Measurements from ENCODE around the gene ARMC7. TPM values are rescaled to one million over a fixed set of nuclear protein-coding genes. Genes with fewer than 3 reads are reported as not detected.

The ARMC7 gene
- total RNA-seq, 3 donors from 2014 or later: 3.4 to 6.7 (median 5.6) TPM

GRCh38 chr17:75115555-75115954 lies 5.8 kb downstream of the ARMC7 start:
- H3K36me3 ChIP-seq: no peaks in the 10 kb centered on the region
- no peaks in the 10 kb centered on the region for H3K4me1 ChIP-seq
- TF ChIP-seq CTCF (IDR thresholded peaks at IDR 0.05) (no peak), POLR2AphosphoS5 (IDR thresholded peaks at IDR 0.05) (no peak)
- no peak overlapping the region for H3K4me3 ChIP-seq
- no peaks in the 10 kb centered on the region for H3K9me3 ChIP-seq
- H3K27me3 ChIP-seq: no peaks in the 10 kb centered on the region
- intact Hi-C loops (cut with DNase I; ENCODE audit: low total_unique reads): loop anchor here (10.0 kb wide), 1 partner anchor 79 kb away; no protein-coding TSS in a partner anchor
- no peak for DNase-seq (ENCODE audit: low spot score in 2 of 2)
- no peak overlapping the region for H3K27ac ChIP-seq

DNA sequence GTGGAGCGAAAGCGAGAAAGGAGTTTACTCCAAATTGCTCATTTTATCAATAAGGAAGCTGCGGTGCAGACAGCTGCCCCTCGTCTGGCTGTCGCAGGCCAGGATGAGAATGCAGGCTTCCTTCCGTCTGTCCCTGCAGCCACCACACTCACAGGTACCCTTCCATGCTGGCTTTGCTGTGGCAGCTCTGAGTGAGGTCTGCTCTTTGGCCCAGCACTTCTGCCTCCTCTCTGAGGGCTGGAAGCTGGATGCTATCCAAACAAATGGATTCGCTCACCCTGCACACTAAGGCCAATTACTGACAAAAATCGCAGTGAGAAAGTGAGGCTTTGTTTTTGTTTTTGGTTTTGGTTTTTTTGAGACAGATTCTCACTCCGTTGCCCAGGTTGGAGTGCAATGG lies 7.0 kb downstream of the ARMC7 start:
- Histone ChIP-seq H3K27ac (no peak overlapping the region), H3K9me3 (no peaks in the 10 kb centered on the region), H3K4me3 (no peak overlapping the region), H3K4me1 (no peaks in the 10 kb centered on the region), H3K27me3 (no peaks in the 10 kb centered on the region), H3K36me3 (no peaks in the 10 kb centered on the region)
- DNase-seq (ENCODE audit: low spot score in 2 of 2): no peak
- TF ChIP-seq CTCF (IDR thresholded peaks at IDR 0.05) (no peak), POLR2AphosphoS5 (IDR thresholded peaks at IDR 0.05) (no peak), POLR2A (IDR thresholded peaks at IDR 0.05) (no peak)
- intact Hi-C loops (cut with DNase I; ENCODE audit: low total_unique reads): loop anchor here (10.0 kb wide), 1 partner anchor 78 kb away; no protein-coding TSS in a partner anchor

GRCh38 chr17:75118307-75118706 lies 8.5 kb downstream of the ARMC7 start:
- Histone ChIP-seq H3K9me3 (no peaks in the 10 kb centered on the region), H3K4me1 (no peaks in the 10 kb centered on the region), H3K27me3 (no peaks in the 10 kb centered on the region), H3K27ac (no peak overlapping the region), H3K4me3 (no peak overlapping the region), H3K36me3 (no peaks in the 10 kb centered on the region)
- TF ChIP-seq POLR2A (IDR thresholded peaks at IDR 0.05) (no peak), POLR2AphosphoS5 (IDR thresholded peaks at IDR 0.05) (no peak), CTCF (IDR thresholded peaks at IDR 0.05) (no peak)
- no peak for DNase-seq (ENCODE audit: low spot score in 2 of 2)
- intact Hi-C loops (cut with DNase I; ENCODE audit: low total_unique reads): loop anchor here (10.0 kb wide), 1 partner anchor 76 kb away; no protein-coding TSS in a partner anchor

GRCh38 chr17:75124041-75124818 lies 14.5 kb downstream of the ARMC7 start:
- no peaks in the 10 kb centered on the region for H3K36me3 ChIP-seq
- no peak for DNase-seq (ENCODE audit: low spot score in 2 of 2)
- H3K27me3 ChIP-seq: no peaks in the 10 kb centered on the region
- TF ChIP-seq POLR2A (IDR thresholded peaks at IDR 0.05): no peak
- TF ChIP-seq POLR2AphosphoS5 (IDR thresholded peaks at IDR 0.05): no peak
- TF ChIP-seq CTCF (IDR thresholded peaks at IDR 0.05): no peak
- H3K4me1 ChIP-seq: no peaks in the 10 kb centered on the region
- H3K27ac ChIP-seq: peak overlapping the region in 1 of 2 donors; percentile 43
- intact Hi-C loops (cut with DNase I; ENCODE audit: low total_unique reads): no loop called here
- no peaks in the 10 kb centered on the region for H3K9me3 ChIP-seq
- no peak overlapping the region for H3K4me3 ChIP-seq

GRCh38 chr17:75124819-75125162 lies 15.0 kb downstream of the ARMC7 start:
- H3K27me3 ChIP-seq: no peaks in the 10 kb centered on the region
- no peaks in the 10 kb centered on the region for H3K36me3 ChIP-seq
- no peaks in the 10 kb centered on the region for H3K9me3 ChIP-seq
- intact Hi-C loops (cut with DNase I; ENCODE audit: low total_unique reads): no loop called here
- no peak for DNase-seq (ENCODE audit: low spot score in 2 of 2)
- no peaks in the 10 kb centered on the region for H3K4me1 ChIP-seq
- no peak overlapping the region for H3K4me3 ChIP-seq
- peak overlapping the region in 1 of 2 donors; percentile 43 for H3K27ac ChIP-seq
- TF ChIP-seq POLR2A (IDR thresholded peaks at IDR 0.05): no peak
- TF ChIP-seq POLR2AphosphoS5 (IDR thresholded peaks at IDR 0.05): no peak
- no peak for TF ChIP-seq CTCF (IDR thresholded peaks at IDR 0.05)

Measured in breast epithelium (tissue), 4 donors.